ENCODE data around the gene OSBPL1A.

The OSBPL1A gene

DNA sequence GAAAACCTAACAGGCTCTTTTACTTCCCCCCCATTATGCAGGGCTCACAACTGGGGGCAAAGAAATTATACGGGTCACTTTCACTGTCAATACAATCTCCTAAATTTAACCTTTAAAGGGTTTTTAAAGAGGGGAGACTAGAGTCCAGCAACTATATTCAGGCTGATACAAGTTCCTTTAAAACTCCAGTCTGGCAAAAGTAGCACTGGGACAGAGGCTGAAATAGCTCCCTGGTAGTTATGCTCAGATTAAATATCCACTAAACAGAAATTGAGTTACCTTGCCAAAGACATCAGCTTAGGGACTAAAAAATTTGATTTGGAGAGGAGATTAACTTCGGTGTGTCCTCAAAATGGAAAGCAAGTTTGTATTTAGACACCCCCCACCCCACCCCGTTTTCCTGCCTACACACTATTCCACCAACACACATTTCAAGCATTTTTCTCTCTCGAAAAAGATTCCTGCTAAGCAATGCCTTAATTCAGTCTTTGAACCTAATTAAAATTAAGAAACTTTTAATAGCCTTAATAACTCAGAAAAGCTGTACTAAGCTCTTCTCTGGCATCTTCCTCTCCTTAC is 127.2 kb downstream of the OSBPL1A start:
- DNase-seq (ENCODE audit: low read depth in 1 of 2, low spot score in 1 of 2): no peak

DNA sequence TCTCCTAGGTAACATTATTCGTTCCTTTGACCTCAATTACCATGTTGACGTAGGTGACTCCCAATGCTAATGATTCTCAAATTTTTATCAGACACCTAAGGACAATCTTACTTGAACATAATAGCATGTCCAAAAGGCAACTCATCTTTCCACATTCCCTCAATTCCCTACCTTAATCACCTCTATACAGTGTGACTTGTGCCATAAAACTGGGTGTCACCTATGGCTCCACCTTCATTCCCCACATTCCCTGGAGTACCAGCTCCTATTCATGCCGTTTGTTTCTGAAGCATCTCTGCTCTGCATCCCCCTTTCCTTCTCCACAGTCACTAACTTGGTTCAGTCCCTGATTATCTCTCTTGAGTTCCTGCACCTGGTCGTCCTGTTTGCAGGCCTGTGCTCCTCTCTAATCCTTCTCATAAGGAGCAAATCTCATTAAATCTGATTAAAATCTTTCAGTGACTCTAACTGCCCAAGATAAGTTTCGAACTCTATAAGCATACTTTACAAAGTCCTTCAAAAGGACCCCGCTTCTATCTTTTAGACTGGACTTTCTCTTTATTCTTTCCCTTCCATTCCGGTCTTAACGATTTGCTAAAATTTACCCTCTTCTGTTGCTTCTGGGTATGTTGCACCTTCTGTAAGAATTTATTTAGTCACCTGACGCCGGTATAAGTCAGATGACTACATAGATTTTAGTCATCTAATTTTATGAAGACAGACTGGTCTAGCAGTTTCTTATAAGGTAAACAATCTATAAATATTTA is 128.7 kb downstream of the OSBPL1A start:
- no peak for DNase-seq (ENCODE audit: low read depth in 1 of 2, low spot score in 1 of 2)

DNA sequence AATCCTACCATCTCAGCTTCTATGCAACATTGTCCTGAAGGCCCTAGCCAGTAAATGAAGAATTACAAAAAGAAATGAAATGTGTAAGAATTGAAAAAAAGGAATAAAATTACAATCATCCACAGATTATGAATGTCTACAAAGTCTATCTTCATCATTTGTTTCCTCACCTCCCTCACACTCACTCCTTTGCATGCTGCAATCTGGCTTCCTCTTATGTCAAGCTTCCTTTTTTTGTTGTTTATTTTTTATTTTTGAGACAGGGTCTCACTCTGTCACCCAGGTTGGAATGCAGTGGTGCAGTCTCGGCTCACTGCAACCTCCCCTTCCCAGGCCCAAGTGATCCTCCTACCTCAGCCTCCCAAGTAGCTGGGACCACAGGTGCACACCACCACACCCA is 129.7 kb downstream of the OSBPL1A start:
- no peak for DNase-seq (ENCODE audit: low read depth in 1 of 2, low spot score in 1 of 2)

DNA sequence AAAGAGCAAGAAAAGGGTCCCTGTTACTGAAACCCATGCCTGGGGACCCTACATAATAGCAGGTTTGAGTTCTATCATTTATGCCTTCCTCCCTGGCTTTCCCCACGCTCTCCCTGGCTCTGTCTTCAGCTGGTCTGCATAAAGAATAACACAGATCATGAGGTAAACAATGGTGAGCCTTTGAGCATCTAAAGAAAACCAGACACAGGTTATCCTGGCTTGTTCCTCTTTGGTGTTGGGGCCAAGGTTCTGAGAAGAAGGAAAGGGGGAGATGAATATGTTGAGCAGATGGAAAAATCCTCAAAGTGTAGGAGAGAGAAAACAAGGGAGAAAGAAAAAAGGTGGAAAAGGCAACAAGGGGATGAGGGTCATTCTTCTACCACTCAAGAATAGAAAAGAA is 131.5 kb downstream of the OSBPL1A start:
- DNase-seq (ENCODE audit: low read depth in 1 of 2, low spot score in 1 of 2): no peak

DNA sequence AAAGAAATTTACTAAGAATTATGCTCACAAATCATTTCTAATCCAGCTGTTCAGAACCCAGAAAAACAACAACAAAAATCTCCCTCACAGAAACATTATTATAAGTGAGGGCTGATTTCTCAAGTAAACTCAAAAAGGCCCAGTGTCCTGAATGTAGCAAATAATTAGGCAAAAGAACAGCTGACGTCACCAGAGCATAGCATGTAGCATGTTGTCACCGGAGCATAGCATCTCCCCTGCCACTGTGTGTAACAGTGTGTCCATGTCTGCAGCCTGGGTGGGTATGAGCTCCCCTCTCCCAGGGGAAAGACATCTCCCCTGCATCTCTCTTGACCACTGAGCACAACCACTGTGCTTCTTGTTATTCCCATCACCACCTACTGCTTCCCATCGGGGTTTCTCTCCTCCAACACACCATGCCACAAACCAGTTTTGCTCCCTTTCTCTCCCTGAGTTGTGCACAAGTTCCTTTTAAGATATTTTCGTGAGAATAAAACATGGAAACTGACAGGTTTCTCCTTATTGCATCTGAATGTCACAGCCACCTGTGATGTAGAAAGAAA is 132.0 kb downstream of the OSBPL1A start:
- DNase-seq (ENCODE audit: low read depth in 1 of 2, low spot score in 1 of 2): no peak

DNA sequence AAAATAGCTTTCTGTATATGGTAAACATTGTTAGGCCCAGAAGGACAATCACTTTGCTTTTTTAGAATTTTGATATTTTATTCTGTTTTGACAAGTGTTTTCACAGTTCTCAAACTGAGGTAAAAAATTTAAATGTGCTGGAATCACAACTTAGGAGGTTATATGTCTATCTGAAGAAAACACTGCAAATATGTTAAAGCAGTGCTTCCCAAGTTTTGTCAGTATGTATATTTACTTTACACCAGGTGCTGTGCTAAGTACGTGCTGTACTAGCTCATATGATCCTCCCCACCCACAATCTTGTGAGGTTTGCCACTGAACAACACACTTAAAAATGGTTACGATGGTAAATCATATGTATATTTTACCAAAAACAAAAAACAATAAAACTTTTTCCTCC is 134.6 kb downstream of the OSBPL1A start:
- no peak for DNase-seq (ENCODE audit: low read depth in 1 of 2, low spot score in 1 of 2)

DNA sequence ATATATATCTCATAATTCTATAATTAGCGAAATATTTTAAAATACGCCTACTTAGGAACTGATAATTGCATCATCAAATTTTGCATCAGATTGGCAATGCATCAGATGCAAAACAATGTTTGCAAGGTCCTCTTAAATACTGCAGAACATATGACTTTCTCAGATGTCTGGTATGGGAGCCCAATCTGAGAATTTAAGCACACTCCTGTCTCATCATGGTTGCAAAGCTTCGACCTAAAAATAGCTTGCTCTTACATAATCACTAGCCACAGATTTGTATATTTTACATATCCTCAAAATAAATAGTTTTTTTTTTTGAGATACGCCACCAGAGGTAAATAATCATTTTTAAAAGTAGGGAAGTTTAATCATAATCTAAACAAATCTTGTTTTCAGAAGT is 135.5 kb downstream of the OSBPL1A start:
- no peak for DNase-seq (ENCODE audit: low read depth in 1 of 2, low spot score in 1 of 2)

DNA sequence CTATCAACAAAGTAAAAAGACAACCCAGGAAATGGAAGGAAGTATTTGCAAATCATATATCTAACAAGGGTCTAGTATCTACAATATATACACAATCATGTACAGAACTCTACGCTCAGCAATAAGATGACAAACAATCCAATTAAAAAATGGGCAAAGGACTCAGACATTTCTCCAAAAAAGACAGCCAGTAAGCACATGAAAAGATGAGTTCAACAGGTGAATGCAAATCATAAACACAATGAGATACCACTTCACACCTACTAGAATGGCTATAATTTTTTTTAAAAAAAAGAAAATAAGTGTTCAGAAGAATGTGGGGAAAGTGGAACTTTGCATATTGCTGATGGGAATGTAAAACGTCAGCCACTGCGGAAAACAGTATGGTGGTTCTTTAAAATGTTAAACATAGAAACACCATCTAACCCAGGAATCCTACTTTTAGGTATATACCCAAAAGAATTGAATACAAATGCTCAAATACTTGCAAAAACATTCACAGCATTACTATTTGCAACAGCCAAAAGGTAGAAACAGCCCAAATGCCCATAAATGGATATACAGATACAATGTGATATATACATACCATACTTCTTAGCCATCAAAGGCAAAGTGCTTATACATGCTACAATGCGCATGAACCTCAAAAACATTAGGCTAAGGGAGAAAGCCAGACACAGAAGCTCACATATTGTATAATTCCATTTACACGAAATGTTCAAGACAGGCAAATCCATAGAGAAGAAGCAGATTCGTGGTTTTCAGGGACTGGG is 137.6 kb downstream of the OSBPL1A start:
- DNase-seq (ENCODE audit: low read depth in 1 of 2, low spot score in 1 of 2): no peak

DNA sequence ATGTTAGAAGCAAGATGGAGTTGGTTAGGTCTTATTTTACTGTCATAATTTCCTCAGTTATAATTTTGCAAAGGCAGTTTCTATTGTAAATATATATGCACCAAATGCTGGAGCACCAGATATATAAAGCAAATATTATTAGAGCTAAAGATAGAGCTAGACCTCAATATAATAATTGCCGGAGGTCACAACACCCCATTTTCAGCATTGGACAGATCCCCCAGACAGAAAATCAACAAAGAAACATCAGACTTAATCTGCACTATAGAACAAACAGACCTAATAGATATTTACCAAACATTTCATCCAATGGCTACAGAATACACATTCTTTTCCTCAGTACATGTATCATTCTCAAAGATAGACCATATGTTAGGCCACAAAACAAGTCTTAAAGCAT is 143.6 kb downstream of the OSBPL1A start:
- no peak for DNase-seq (ENCODE audit: low read depth in 1 of 2, low spot score in 1 of 2)

DNA sequence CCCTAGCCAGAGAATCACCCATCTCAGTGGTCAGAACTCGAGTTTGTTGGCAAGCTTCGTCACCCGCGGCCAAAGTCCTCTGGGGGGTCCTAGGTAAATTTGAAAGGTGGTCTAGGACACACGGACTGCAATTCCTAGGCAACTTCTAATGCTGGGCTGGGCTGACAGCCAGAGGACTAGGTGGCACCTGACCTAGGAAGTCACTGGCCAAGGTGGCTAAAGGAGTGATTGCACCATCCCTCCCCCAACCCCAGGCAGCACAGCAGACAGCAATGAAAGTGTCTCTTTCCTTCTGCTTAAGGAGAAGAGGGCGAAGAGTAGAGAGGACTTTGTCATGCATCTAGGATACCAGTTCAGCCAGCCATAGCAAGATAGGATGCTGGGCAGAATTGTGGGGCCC is 147.9 kb downstream of the OSBPL1A start:
- DNase-seq (ENCODE audit: low read depth in 1 of 2, low spot score in 1 of 2): no peak

DNA sequence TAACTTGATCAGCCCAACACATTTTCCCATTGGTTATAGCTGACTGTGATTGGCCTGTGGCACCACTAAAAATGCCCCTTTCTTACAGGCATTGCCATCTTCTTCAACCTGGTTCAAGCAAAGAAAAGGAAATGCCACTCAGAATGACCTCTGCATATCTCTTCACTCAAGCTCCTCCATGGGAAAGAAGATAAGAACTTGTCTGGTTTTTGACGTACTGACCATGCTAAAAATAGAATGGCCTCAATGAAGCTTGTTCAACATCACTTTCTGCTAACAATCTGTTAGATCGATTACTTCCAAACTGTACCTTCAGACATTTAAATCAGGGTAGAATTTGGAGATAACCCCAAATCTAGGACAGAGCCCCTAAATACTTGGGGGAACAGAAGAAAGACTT is 149.3 kb downstream of the OSBPL1A start:
- no peak for DNase-seq (ENCODE audit: low read depth in 1 of 2, low spot score in 1 of 2)

DNA sequence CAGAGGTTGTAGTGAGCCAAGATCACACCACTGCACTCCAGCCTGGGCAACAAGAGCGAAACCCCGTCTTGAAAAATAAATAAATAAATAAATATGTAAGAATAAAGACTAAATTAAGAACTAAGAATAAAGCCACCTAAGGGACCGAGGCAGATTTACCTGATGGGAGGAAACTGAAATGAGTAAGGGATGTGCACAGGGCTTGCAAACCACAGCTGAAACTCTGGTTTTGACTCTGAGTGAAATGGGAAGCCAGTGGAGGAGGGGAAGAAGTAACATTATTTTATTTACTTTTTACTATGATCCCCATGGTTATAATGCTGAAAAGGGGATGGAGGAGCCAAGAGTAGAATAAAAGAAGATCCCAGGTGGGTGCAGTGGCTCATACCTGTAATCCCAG is 151.5 kb downstream of the OSBPL1A start:
- no peak for DNase-seq (ENCODE audit: low read depth in 1 of 2, low spot score in 1 of 2)

DNA sequence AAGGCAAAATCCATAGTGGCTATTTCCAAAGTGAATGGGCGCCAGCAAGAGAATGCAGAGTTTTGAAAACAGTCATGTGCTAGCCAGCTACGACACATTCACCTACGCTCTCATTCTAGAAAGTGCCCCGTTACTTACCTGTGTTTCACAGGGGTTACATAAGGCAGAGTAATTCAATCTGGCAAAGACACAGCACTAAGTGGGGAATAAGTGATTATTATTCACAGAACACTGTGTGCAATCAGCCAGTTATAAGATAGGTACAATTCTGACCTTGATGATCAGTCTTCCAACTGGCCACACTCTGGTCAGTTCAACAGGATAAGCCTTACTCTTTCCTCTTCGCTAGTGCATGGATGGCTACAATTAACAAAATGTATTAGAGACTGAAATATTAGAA is 152.9 kb downstream of the OSBPL1A start:
- no peak for DNase-seq (ENCODE audit: low read depth in 1 of 2, low spot score in 1 of 2)

DNA sequence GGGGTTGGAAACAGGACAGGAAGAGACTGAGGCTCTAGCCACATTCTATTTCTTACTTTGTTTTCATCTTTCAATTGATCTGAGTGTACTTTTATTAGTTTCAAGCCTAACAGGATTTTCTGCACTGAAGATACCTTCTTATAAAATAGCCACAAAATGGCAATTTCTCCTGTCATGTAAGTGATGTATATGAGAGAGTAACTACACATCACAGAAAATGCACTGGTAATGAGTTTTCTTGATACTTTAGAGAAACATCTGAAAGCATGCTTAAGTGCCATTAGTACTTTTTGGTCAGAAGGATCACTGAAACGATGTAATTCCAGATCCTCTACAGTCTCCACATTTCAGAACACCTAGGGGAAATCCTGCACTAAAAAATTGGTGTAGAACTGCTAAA is 153.9 kb downstream of the OSBPL1A start:
- DNase-seq (ENCODE audit: low read depth in 1 of 2, low spot score in 1 of 2): no peak

DNA sequence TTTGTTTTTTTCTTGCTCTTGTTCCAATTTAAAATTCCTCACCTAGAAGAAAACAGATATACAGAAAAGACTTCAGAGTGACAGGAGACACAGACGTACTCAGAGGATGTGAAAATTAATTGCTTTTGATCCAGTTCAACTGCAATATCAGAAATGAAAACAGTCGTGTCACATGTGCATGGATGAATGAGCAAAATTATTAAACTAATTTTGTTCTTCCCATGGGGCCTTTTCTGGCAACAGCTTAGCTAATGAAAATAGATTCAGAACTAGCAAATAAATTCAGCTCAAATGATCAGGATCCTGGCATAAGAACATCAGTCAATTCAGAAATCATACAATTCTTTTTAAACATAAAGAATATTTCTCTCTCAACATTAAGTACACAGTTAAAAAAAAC is 158.3 kb downstream of the OSBPL1A start:
- DNase-seq (ENCODE audit: low read depth in 1 of 2, low spot score in 1 of 2): no peak

DNA sequence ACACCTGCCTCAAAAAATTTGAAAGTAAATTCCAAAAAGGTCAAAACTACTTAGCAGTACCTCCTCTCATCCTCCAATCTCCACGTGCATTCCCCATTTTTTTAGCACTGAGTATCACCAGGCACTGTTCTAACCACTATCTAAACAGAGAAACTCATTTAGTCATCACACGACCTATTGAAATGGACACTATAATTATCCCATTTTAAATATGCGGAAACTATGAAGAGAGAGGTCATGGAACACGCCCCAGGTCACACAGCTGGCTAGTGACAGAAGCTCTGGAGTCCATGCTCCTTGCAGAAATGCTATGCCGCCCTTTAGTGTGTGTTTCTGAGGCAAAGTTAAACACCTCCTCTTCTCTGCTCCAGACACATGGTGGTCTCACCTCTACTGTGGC is 159.2 kb downstream of the OSBPL1A start:
- DNase-seq (ENCODE audit: low read depth in 1 of 2, low spot score in 1 of 2): no peak

DNA sequence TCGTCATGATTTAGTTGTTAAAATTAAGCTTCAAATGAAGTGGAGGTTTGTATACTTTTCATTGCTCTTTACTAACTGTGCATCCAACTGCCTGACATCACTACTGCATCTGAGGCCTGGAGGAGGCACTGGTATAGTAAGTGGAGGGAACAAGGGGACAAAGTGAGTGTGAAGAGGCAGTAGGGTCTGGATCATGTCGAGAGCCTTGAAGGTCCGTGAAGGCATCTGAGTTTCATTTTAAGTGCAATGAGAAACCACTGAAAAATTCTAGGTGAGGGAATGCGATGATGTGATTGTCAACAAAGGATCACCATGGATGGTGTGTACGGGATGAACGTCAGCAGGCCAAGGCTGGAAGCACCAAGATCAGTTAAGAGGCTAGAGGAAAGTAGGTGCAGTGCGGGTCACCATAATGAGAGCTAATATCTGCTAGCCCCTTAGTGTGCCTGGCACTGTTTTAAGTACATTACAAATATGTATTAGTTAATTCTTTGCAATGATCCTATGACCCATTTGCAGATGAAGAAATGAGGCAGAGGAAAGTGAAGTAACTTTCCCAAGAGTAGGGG is 162.7 kb downstream of the OSBPL1A start:
- no peak for DNase-seq (ENCODE audit: low read depth in 1 of 2, low spot score in 1 of 2)

DNA sequence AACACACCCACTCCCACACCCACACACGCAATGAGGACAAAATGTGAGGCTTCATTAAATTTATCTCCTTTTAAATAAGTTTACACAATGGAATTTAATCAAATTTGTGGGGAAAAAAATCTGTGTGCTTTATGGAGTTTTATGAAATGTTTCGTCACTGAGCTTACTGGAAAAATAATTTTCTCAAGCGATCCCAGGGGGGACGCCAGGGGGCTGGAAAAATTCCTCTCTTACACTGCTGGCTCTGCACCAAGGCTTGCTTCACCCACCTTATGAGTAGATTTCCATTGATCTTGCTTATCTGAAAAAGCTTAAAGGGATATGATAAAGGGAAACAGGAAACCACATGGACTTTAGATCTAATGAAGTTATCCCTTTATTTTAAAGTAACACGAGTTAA is 163.3 kb downstream of the OSBPL1A start:
- no peak for DNase-seq (ENCODE audit: low read depth in 1 of 2, low spot score in 1 of 2)

DNA sequence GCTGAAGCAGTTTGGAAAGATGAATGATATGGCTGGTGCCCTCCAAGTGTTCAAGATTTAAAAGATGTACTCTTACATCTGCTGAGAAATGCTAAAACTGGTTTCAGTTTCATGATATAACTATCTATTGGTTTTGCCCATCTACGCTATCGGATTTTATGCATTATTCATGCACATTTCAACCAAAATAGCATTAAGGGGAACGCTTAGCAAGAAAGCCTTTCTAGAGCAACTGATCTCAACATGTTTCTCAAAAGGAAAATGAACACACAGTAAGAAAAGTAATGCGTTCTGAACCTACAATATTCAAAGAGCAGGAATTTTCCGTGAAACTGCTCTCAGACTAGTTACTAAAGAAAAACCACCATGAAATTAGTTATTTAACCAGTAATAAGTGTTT is 164.8 kb downstream of the OSBPL1A start:
- DNase-seq (ENCODE audit: low read depth in 1 of 2, low spot score in 1 of 2): no peak

DNA sequence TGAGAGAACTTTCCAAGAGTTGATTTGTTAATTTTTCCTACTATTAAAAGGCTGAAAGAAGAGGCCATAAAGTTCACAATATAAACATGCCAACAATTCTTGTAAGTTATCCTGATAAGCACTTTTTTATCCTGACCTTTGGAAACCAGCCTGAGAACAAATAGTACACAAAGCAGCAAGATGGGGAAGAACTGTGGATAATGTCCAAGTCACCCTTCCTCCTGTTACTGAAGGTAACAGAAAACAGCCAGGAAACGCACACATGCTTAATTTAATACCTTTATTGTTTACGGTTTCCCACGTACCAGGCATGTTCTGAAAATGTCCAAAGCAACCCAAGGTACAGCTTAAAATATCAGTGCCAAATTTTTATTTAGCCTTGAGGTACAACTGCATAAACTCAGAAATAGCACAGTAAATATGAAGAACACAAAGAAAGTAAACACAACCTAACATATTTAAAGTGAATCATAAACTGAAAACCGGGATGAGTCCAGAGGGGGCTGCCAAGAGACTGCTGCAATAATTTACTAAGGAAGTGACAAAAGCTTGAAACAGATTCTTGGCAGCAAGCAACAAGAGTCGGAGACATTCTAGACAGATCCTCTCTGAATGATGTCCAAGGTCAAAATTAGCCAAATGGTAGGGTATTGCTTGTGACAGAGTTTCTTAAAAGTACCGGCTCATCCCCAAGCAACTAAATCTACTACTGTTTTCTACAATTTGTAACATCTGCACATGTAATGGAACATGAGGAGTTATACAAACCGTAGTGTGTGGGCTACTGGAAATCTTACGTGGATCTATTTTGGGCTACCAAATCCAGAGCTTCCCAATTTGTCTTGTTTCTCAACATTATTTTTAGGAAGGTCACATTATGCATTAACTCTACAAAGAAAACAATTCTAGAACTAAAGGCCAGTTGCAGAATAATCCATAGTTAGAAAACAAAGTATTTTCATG is 165.6 kb downstream of the OSBPL1A start:
- no peak for DNase-seq (ENCODE audit: low read depth in 1 of 2, low spot score in 1 of 2)

DNA sequence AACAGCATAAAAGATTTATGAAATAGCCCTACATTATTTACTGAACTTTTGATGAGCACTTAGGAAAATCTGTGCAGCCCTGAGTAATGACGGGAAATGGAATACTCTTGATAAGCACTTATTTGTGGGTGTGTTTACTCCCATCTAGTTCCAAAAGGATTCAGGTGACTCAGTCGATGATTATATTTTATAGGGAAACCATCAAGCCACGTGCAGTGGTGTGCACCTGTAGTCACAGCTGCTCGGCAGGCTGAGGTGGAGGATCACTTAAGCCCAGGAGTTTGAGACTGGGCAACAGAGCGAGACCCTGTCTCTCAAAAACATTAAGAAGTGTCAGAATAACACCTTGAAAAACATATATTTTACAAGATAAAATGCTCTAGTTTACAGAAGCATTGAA is 166.9 kb downstream of the OSBPL1A start:
- no peak for DNase-seq (ENCODE audit: low read depth in 1 of 2, low spot score in 1 of 2)

Data from activated CD4-positive, alpha-beta T cell treated with anti-CD3 and anti-CD28 coated beads, Interleukin-2, amount 50 U/mL, for 24 hours (primary cell).